OCI-LY3 (cell line): ENCODE results near the gene ZNF384.

Experiments
- EZH2phosphoT487 ChIP-seq: fragments of 200-600 bp; shearing (Covaris generic); IDR thresholded peaks from 2 replicates; pipeline ENCODE4 v1.6.1; 2018; ENCODE audit warnings: antibody characterized with exemption, mixed run types, low read depth
- TF ChIP-seq, protein P1 (sequence below): fragments of 200-600, 300-600 bp; sonication (generic); IDR thresholded peaks from 2 replicates; pipeline ENCODE4 v1.5.1; 2014; ENCODE audit warnings: antibody characterized with exemption, low read length, low read depth

DNA sequence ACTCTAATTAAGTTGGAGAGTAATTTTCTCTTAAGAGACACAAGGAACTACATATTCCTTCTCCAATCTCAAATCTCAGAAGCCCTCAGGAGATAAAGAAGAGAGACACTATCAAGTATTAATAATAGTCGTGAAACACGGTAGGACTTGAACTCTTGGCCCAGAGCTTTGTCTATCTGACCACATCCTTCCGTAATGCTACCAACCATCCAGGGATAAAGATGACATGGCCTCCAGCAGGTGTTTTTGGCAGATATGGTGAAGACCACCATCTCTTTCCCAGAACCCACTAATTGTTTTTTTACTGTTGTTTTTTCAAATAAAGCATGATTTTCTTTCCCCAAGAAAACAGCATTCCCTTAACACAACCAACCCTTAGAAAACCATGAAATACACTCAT is 3.4 kb downstream of the ZNF384 start:
- TF ChIP-seq, protein P1, sequence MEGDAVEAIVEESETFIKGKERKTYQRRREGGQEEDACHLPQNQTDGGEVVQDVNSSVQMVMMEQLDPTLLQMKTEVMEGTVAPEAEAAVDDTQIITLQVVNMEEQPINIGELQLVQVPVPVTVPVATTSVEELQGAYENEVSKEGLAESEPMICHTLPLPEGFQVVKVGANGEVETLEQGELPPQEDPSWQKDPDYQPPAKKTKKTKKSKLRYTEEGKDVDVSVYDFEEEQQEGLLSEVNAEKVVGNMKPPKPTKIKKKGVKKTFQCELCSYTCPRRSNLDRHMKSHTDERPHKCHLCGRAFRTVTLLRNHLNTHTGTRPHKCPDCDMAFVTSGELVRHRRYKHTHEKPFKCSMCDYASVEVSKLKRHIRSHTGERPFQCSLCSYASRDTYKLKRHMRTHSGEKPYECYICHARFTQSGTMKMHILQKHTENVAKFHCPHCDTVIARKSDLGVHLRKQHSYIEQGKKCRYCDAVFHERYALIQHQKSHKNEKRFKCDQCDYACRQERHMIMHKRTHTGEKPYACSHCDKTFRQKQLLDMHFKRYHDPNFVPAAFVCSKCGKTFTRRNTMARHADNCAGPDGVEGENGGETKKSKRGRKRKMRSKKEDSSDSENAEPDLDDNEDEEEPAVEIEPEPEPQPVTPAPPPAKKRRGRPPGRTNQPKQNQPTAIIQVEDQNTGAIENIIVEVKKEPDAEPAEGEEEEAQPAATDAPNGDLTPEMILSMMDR = no peak
- TF ChIP-seq EZH2phosphoT487 = no peak
